ENCODE results near the gene GULP1. TPM values are rescaled to one million over a fixed set of nuclear protein-coding genes. Genes with fewer than 3 reads are reported as not detected.

The GULP1 gene
- total RNA-seq, 1 donor from 2014 or later, result 30.0 TPM

- no peak for FAIRE-seq
- Histone ChIP-seq H3K4me3 (ENCODE audit: low read depth, low read length) (no peak overlapping the region), H3K36me3 (ENCODE audit: control insufficient read depth, insufficient read depth, low read length) (no peaks in the 10 kb centered on the region), H3K27me3 (ENCODE audit: control insufficient read depth, insufficient read depth, low read length) (no peaks in the 10 kb centered on the region)
- DNase-seq (ENCODE audit: low read depth), result no peak
- TF ChIP-seq, protein P1, sequence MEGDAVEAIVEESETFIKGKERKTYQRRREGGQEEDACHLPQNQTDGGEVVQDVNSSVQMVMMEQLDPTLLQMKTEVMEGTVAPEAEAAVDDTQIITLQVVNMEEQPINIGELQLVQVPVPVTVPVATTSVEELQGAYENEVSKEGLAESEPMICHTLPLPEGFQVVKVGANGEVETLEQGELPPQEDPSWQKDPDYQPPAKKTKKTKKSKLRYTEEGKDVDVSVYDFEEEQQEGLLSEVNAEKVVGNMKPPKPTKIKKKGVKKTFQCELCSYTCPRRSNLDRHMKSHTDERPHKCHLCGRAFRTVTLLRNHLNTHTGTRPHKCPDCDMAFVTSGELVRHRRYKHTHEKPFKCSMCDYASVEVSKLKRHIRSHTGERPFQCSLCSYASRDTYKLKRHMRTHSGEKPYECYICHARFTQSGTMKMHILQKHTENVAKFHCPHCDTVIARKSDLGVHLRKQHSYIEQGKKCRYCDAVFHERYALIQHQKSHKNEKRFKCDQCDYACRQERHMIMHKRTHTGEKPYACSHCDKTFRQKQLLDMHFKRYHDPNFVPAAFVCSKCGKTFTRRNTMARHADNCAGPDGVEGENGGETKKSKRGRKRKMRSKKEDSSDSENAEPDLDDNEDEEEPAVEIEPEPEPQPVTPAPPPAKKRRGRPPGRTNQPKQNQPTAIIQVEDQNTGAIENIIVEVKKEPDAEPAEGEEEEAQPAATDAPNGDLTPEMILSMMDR (IDR thresholded peaks at IDR 0.05; ENCODE audit: insufficient read depth, low read length, severe bottlenecking), result no peak
Observed at GRCh38 chr2:188385857-188386256, 94.2 kb downstream of the GULP1 start.

- H3K4me3 ChIP-seq (ENCODE audit: low read depth, low read length), result no peak overlapping the region
- FAIRE-seq, result no peak
- DNase-seq (ENCODE audit: low read depth), result no peak
- no peaks in the 10 kb centered on the region for H3K27me3 ChIP-seq (ENCODE audit: control insufficient read depth, insufficient read depth, low read length)
- TF ChIP-seq, protein P1 (IDR thresholded peaks at IDR 0.05; ENCODE audit: insufficient read depth, low read length, severe bottlenecking), result no peak
- H3K36me3 ChIP-seq (ENCODE audit: control insufficient read depth, insufficient read depth, low read length), result no peaks in the 10 kb centered on the region
Observed at GRCh38 chr2:188388831-188389230, 97.2 kb downstream of the GULP1 start.

GRCh38 chr2:188391354-188391753 is 99.7 kb downstream of the GULP1 start:
- H3K4me3 ChIP-seq (ENCODE audit: low read depth, low read length), result no peak overlapping the region
- TF ChIP-seq, protein P1 (IDR thresholded peaks at IDR 0.05; ENCODE audit: insufficient read depth, low read length, severe bottlenecking), result no peak
- no peaks in the 10 kb centered on the region for H3K27me3 ChIP-seq (ENCODE audit: control insufficient read depth, insufficient read depth, low read length)
- DNase-seq (ENCODE audit: low read depth) (no peak), FAIRE-seq (no peak)
- H3K36me3 ChIP-seq (ENCODE audit: control insufficient read depth, insufficient read depth, low read length), result no peaks in the 10 kb centered on the region

DNA sequence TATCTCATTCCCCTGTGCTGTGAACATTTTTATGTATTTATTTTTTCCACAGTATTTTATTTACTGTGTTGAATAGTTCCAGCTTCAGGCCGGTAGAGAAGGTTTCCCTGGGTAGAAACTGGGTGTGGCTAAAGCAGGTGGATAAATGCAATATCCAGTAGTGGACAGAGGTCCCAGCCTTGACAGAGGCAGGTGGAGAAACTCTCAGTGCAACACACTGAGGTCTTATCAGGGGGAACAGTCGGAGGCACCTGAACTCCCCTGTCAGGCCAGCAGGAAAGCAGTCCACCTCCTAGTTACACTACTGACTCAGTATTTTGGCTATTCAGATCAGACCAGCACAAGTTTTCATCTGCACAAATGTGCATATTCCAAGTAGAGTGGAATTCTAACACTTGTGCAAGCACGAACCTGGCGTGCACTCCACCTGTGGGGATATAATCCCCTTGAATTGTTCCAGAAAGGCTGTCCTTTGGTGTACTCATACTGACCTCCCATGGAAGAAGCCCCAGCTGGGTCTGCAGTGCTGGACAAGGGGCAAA is 103.3 kb downstream of the GULP1 start:
- H3K36me3 ChIP-seq (ENCODE audit: control insufficient read depth, insufficient read depth, low read length), result no peaks in the 10 kb centered on the region
- DNase-seq (ENCODE audit: low read depth) (no peak), FAIRE-seq (no peak)
- no peak overlapping the region for H3K4me3 ChIP-seq (ENCODE audit: low read depth, low read length)
- H3K27me3 ChIP-seq (ENCODE audit: control insufficient read depth, insufficient read depth, low read length), result no peaks in the 10 kb centered on the region
- TF ChIP-seq, protein P1 (IDR thresholded peaks at IDR 0.05; ENCODE audit: insufficient read depth, low read length, severe bottlenecking), result no peak

GRCh38 chr2:188395903-188396689 is 104.4 kb downstream of the GULP1 start:
- Histone ChIP-seq H3K27me3 (ENCODE audit: control insufficient read depth, insufficient read depth, low read length) (no peaks in the 10 kb centered on the region), H3K36me3 (ENCODE audit: control insufficient read depth, insufficient read depth, low read length) (no peaks in the 10 kb centered on the region), H3K4me3 (ENCODE audit: low read depth, low read length) (no peak overlapping the region)
- TF ChIP-seq, protein P1 (IDR thresholded peaks at IDR 0.05; ENCODE audit: insufficient read depth, low read length, severe bottlenecking), result no peak
- FAIRE-seq (no peak), DNase-seq (ENCODE audit: low read depth) (no peak)
